Lung (tissue), 12 donors: Measurements from ENCODE around the gene FCN1. TPM values are rescaled to one million over a fixed set of nuclear protein-coding genes. Genes with fewer than 3 reads are reported as not detected.
"Not testable (repeated sequence)": the region's sequence is repeated elsewhere in the genome, so short reads cannot be mapped to it uniquely, and the experiment has no call there.

ENCODE experiments used
- ATAC-seq: fragments of 200-7000 bp; cut with Tn5 transposase; one replicate; pipeline ENCODE4 v1.9.1; 2020; ENCODE audit warnings: moderate number of reproducible peaks; ENCODE audit not compliant: insufficient read depth, low FRiP score
- DNase-seq, 3 donors: peaks; one replicate each; pipeline ENCODE4 v3.0.0-alpha.2; 2013 to 2017
- H3K27ac ChIP-seq, 2 donors: one replicate each; pipeline ENCODE4 v1.5.1; 2013; ENCODE audit warnings: mild to moderate bottlenecking in 2 of 2, moderate library complexity in 2 of 2, control low read depth in 1 of 2, inconsistent platforms in 1 of 2, low read depth in 1 of 2, low read length in 1 of 2
- H3K27me3 ChIP-seq, 3 donors: one replicate each; pipeline ENCODE4 v1.5.1; 2013; ENCODE audit warnings: low read length in 2 of 3; ENCODE audit not compliant: control insufficient read depth in 3 of 3, insufficient read depth in 3 of 3
- H3K36me3 ChIP-seq, 4 donors: one replicate each; pipeline ENCODE4 v1.5.1; 2013; ENCODE audit warnings: low read length in 4 of 4, mild to moderate bottlenecking in 1 of 4, moderate library complexity in 1 of 4; ENCODE audit not compliant: control insufficient read depth in 4 of 4, insufficient read depth in 4 of 4
- H3K4me1 ChIP-seq, 5 donors: one replicate each; pipeline ENCODE4 v1.5.1; 2013; ENCODE audit warnings: low read length in 5 of 5, mild to moderate bottlenecking in 2 of 5, moderate library complexity in 1 of 5; ENCODE audit not compliant: control insufficient read depth in 5 of 5, insufficient read depth in 5 of 5
- H3K4me3 ChIP-seq: one replicate; pipeline ENCODE4 v1.5.1; 2013; ENCODE audit warnings: mild to moderate bottlenecking, control low read depth, moderate library complexity
- H3K9ac ChIP-seq, 2 donors: one replicate each; pipeline ENCODE4 v1.5.1; 2013; ENCODE audit warnings: low read length in 2 of 2, control low read depth in 1 of 2; ENCODE audit not compliant: insufficient read depth in 1 of 2
- H3K9me3 ChIP-seq, 4 donors: one replicate each; pipeline ENCODE4 v1.5.1; 2013; ENCODE audit warnings: low read length in 3 of 4, mild to moderate bottlenecking in 1 of 4, moderate library complexity in 1 of 4; ENCODE audit not compliant: control insufficient read depth in 4 of 4, insufficient read depth in 3 of 4
- WGBS, 2 donors: extraction: QIAGEN DNeasy Blood & Tissue Kit; methylation state at CpG; one replicate each; pipeline ENCODE4 v1.1.7; 2013; 5-methylcytosine and 5-hydroxymethylcytosine counted together
- polyA plus RNA-seq, 2 donors: library from polyadenylated mRNA; stranded (reverse); fragments of 200-250 nt; gene quantifications; one replicate each; pipeline ENCODE4 v1.2.1, GENCODE V29; 2013
- total RNA-seq, 2 donors: library from RNA; depleted of rRNA in 1 of 2; stranded (reverse); fragments of >200 nt in 1 of 2; gene quantifications; one replicate each; pipeline ENCODE4 v1.2.1, GENCODE V29; 2014 to 2021
- TF ChIP-seq, protein P1 (sequence below): IDR thresholded peaks from 2 replicates; pipeline ENCODE4 v1.5.1; 2012; ENCODE audit warnings: mild to moderate bottlenecking; ENCODE audit errors: control extremely low read depth, extremely low read depth
- donor health status: control.
- donor health status: control.
- donor health status: Bipolar disorder and iron deficiency.
- donor health status: healthy.
- donor health status: DM: yes; HTN: yes; CAD: no.

The FCN1 gene
- total and polyA plus RNA-seq, 4 donors = 18.7 to 149 (median 48.2) TPM

DNA sequence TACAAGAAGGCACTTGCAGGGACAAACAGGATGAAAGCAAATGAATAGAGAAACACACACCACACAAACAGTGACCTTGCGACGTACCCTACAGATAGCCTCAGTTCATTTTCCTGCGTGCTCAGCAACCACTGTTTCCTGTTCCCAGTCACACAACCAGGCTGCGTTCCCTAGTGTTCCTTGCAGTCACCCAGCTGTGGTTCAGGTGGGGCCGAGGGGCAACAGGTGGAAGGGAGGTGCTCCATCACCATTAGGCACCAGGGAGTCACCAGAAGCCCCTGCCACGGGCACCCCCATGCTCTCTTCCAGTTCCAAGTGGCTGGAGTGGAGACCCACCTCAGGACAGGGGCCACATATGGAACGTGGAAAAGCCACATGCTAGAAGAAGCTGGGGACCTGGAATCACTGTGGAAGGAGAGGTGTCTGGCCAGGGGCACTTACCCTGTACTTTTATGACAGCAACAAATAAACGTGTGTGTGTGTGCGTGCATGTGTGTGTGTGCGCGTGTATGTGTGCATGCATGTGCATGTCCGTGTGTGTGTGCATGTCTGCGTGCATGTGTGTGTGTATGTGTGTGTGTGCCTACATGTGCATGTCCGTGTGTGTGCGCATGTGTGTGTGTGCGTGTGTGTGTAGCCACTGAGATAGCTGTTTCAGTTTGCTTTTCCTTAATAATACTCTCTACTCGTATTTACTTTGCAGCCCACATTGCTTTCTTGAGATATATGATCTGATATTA, 55.9 kb downstream of the FCN1 start:
- TF ChIP-seq, protein P1, sequence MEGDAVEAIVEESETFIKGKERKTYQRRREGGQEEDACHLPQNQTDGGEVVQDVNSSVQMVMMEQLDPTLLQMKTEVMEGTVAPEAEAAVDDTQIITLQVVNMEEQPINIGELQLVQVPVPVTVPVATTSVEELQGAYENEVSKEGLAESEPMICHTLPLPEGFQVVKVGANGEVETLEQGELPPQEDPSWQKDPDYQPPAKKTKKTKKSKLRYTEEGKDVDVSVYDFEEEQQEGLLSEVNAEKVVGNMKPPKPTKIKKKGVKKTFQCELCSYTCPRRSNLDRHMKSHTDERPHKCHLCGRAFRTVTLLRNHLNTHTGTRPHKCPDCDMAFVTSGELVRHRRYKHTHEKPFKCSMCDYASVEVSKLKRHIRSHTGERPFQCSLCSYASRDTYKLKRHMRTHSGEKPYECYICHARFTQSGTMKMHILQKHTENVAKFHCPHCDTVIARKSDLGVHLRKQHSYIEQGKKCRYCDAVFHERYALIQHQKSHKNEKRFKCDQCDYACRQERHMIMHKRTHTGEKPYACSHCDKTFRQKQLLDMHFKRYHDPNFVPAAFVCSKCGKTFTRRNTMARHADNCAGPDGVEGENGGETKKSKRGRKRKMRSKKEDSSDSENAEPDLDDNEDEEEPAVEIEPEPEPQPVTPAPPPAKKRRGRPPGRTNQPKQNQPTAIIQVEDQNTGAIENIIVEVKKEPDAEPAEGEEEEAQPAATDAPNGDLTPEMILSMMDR = no peak
- 83 to 93% methylated on average over 17 of the region's 17 CpGs for WGBS, 2 donors
- no peak for DNase-seq

DNA sequence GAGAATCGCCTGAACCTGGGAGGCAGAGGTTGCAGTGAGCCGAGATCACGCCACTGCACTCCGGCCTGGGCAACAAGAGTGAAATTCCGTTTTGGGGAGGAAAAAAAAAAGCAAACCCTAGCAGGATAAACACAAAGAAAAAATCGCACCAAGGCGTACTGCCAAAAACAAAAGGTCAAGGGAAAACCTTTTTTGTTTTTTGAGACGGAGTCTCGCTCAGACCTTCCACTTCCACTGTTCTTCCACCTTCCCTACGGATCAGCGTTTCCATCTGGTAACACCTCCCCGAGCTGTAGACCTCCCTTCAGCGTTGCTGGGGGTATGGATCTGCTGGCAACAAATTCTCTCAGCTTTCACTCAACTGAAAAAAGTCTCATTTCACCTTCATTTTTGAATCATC, 57.2 kb downstream of the FCN1 start:
- H3K9me3 ChIP-seq = peaks cover 0 to 6% (median 0%) of the 10 kb centered on the region in 4 donors
- 70 to 91% methylated on average over 13 of the region's 13 CpGs for WGBS, 2 donors
- H3K27ac ChIP-seq = no peak overlapping the region
- TF ChIP-seq, protein P1 = no peak
- H3K36me3 ChIP-seq = no peaks in the 10 kb centered on the region
- no peaks in the 10 kb centered on the region for H3K27me3 ChIP-seq
- DNase-seq (peak in 2 of 3 donors; percentile 32 to 44), ATAC-seq (no peak)
- no peak overlapping the region for H3K4me3 ChIP-seq
- H3K4me1 ChIP-seq = peaks cover 0 to 4% (median 0%) of the 10 kb centered on the region in 5 donors
- no peak overlapping the region for H3K9ac ChIP-seq

More for the DNA sequence above, 55.9 kb downstream of the FCN1 start:
- H3K4me3 ChIP-seq = no peak overlapping the region
- ATAC-seq = no peak
- no peak overlapping the region for H3K27ac ChIP-seq
- H3K27me3 ChIP-seq = no peaks in the 10 kb centered on the region
- no peaks in the 10 kb centered on the region for H3K36me3 ChIP-seq
- peaks cover 0 to 4% (median 0%) of the 10 kb centered on the region in 5 donors for H3K4me1 ChIP-seq
- no peak overlapping the region for H3K9ac ChIP-seq
- peaks cover 0 to 6% (median 0%) of the 10 kb centered on the region in 4 donors for H3K9me3 ChIP-seq

DNA sequence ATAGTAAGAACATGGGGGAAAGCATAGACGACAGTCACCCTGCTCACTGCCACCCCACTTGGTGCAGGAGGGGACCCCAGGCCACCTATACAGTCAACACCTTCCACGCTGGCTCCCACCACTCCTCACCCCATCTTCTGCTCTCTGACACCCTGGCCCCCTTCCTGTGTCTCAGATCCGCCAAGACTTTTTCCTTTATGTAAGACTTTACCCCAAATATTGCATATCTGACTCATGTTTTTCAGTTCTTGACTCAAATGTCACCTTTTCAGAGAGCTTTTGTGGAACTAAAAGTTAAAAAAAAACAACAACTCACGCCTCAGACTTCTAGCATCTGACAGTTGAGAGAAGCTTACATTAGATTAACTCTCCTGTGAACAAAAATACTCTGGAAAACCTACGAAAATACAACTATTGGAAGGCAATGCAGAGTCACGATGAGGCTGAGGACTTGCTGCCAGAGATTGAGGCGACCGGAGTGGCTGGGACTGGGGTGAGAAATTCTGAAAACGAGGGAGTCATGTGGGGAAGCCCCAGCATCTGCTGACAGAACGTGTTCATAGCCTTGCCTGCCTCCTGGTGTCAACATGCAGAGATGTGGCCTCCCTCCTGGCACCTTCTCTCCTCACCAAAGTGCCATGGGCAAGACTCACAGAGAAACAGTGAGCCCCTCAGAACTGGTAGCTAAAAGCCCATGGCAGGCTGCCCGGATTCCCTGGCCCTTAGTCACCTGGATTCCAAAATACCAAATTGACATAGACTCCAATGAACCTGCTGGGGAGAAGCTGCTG, 59.5 kb downstream of the FCN1 start:
- DNase-seq = no peak
- H3K36me3 ChIP-seq = no peaks in the 10 kb centered on the region
- WGBS, 2 donors = 67 to 85% methylated on average over 11 of the region's 11 CpGs

DNA sequence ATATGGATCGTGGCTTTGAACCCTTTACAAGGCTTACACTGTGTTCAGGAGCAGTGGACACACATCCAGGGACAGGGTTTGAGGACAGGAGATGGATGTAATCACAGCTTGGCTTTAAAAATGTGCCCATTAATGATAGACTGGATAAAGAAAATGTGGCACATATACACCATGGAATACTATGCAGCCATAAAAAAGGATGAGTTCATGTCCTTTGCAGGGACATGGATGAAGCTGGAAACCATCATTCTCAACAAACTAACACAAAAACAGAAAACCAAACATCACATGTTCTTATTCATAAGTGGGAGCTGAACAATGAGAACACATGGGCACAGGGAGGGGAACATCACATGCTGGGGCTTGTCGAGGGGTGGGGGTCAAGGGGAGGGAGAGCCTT, 60.3 kb downstream of the FCN1 start:
- H3K4me1 ChIP-seq, H3K27ac ChIP-seq, H3K4me3 ChIP-seq, ATAC-seq, H3K9me3 ChIP-seq, H3K36me3 ChIP-seq, DNase-seq, H3K27me3 ChIP-seq, H3K9ac ChIP-seq: not testable (repeated sequence)
- 94 to 96% methylated on average over 2 of the region's 2 CpGs for WGBS, 2 donors

More for the DNA sequence above, 59.5 kb downstream of the FCN1 start:
- H3K4me1 ChIP-seq = no peaks in the 10 kb centered on the region
- no peak for ATAC-seq
- H3K27me3 ChIP-seq = no peaks in the 10 kb centered on the region
- H3K9ac ChIP-seq = no peak overlapping the region
- no peak overlapping the region for H3K4me3 ChIP-seq
- TF ChIP-seq, protein P1 = no peak
- peaks cover 0 to 6% (median 0%) of the 10 kb centered on the region in 4 donors for H3K9me3 ChIP-seq
- H3K27ac ChIP-seq = no peak overlapping the region
